Measurements from ENCODE around the gene RHBDL1.

RHBDL1 gene

GRCh38 chr16:716200-716568, 40.7 kb downstream of the RHBDL1 start:
- Mint-ChIP-seq H3K9me3 (no peaks in the 10 kb centered on the region), H3K27ac (peak overlapping the region in 1 of 3 experiments; percentile 63), H3K4me3 (peak overlapping the region; percentile 78 to 80 (median 78)), H3K4me1 (peaks cover 15% of the 10 kb centered on the region), H3K27me3 (ENCODE audit: low read depth) (peaks cover 23% of the 10 kb centered on the region), H3K36me3 (ENCODE audit: low read depth) (no peaks in the 10 kb centered on the region)
- TF ChIP-seq CTCF (IDR thresholded peaks at IDR 0.05; ENCODE audit: unreplicated experiment in 3 of 3) = no peak

- H3K9me3 Mint-ChIP-seq = no peaks in the 10 kb centered on the region
- H3K27ac Mint-ChIP-seq = no peak overlapping the region
- H3K36me3 Mint-ChIP-seq (ENCODE audit: low read depth) = no peaks in the 10 kb centered on the region
- no peak for TF ChIP-seq CTCF (IDR thresholded peaks at IDR 0.05; ENCODE audit: unreplicated experiment in 3 of 3)
- peaks cover 15% of the 10 kb centered on the region for H3K4me1 Mint-ChIP-seq
- H3K27me3 Mint-ChIP-seq (ENCODE audit: low read depth) = peaks cover 21% of the 10 kb centered on the region
- peak overlapping the region; percentile 78 to 80 (median 78) for H3K4me3 Mint-ChIP-seq
Measured at GRCh38 chr16:716768-717325, 41.4 kb downstream of the RHBDL1 start.

GRCh38 chr16:717450-718245, 42.2 kb downstream of the RHBDL1 start:
- no peak for TF ChIP-seq CTCF (IDR thresholded peaks at IDR 0.05; ENCODE audit: unreplicated experiment in 3 of 3)
- peak overlapping the region in 1 of 3 experiments; percentile 30 for H3K4me3 Mint-ChIP-seq
- no peaks in the 10 kb centered on the region for H3K9me3 Mint-ChIP-seq
- H3K36me3 Mint-ChIP-seq (ENCODE audit: low read depth) = no peaks in the 10 kb centered on the region
- no peak overlapping the region for H3K27ac Mint-ChIP-seq
- H3K4me1 Mint-ChIP-seq = peaks cover 14% of the 10 kb centered on the region
- H3K27me3 Mint-ChIP-seq (ENCODE audit: low read depth) = peaks cover 19% of the 10 kb centered on the region

GRCh38 chr16:718389-718788, 42.9 kb downstream of the RHBDL1 start:
- Mint-ChIP-seq H3K27me3 (ENCODE audit: low read depth) (peaks cover 17% of the 10 kb centered on the region), H3K4me1 (peaks cover 11% of the 10 kb centered on the region), H3K36me3 (ENCODE audit: low read depth) (no peaks in the 10 kb centered on the region), H3K9me3 (no peaks in the 10 kb centered on the region), H3K27ac (no peak overlapping the region), H3K4me3 (peak overlapping the region in 2 of 3 experiments; percentile 88 to 90)
- TF ChIP-seq CTCF (IDR thresholded peaks at IDR 0.05; ENCODE audit: unreplicated experiment in 3 of 3) = no peak

- TF ChIP-seq CTCF (IDR thresholded peaks at IDR 0.05; ENCODE audit: unreplicated experiment in 3 of 3) = no peak
- Mint-ChIP-seq H3K4me3 (peak overlapping the region; percentile 84 to 90 (median 88)), H3K27me3 (ENCODE audit: low read depth) (peaks cover 13% of the 10 kb centered on the region), H3K4me1 (peaks cover 11% of the 10 kb centered on the region), H3K36me3 (ENCODE audit: low read depth) (no peaks in the 10 kb centered on the region), H3K27ac (peak overlapping the region in 2 of 3 experiments; percentile 48 to 51), H3K9me3 (no peaks in the 10 kb centered on the region)
Measured at GRCh38 chr16:718922-719321, 43.5 kb downstream of the RHBDL1 start.

Measured in nephron (organoid).